Gastrocnemius medialis (tissue), 4 donors: ENCODE results near the gene C2CD4C. TPM values are rescaled to one million over a fixed set of nuclear protein-coding genes. Genes with fewer than 3 reads are reported as not detected.
"Not testable (repeated sequence)": the region's sequence is repeated elsewhere in the genome, so short reads cannot be mapped to it uniquely, and the experiment has no call there.

Experiments used
- ATAC-seq, 2 donors: fragments of 150-250 bp; one replicate each; pipeline ENCODE4 v1.9.1; 2016
- DNase-seq, 2 donors: peaks; one replicate each; pipeline ENCODE4 v3.0.0-alpha.2; 2019
- H3K27ac ChIP-seq, 4 donors: fragments of 200-600 bp; sonication (generic); 1 replicate in 1 of 4; 2 replicates in 3 of 4; pipeline ENCODE4 v1.5.1; 2016 to 2018; ENCODE audit warnings: mild to moderate bottlenecking in 2 of 4, moderate library complexity in 1 of 4
- H3K27me3 ChIP-seq, 3 donors: fragments of 200-600 bp; sonication (generic) in 2 of 3; 1 replicate in 1 of 3; 2 replicates in 2 of 3; pipeline versions ENCODE4 v1.5.1 to v1.6.0; 2016 to 2019; ENCODE audit warnings: mild to moderate bottlenecking in 1 of 3, moderate library complexity in 1 of 3
- H3K36me3 ChIP-seq, 2 donors: fragments of 200-600 bp; sonication (generic) in 1 of 2; one replicate each; pipeline ENCODE4 v1.5.1; 2017 to 2018
- H3K4me1 ChIP-seq, 2 donors: fragments of 200-600 bp; sonication (generic) in 1 of 2; one replicate each; pipeline ENCODE4 v1.5.1; 2016 to 2017; ENCODE audit warnings: mild to moderate bottlenecking in 2 of 2
- H3K4me3 ChIP-seq, 4 donors: fragments of 200-600 bp; sonication (generic) in 3 of 4; 1 replicate in 1 of 4; 2 replicates in 3 of 4; pipeline ENCODE4 v1.5.1; 2016 to 2019; ENCODE audit warnings: mild to moderate bottlenecking in 2 of 4
- H3K9me3 ChIP-seq, 3 donors: fragments of 200-600 bp; sonication (generic) in 2 of 3; 1 replicate in 1 of 3; 2 replicates in 2 of 3; pipeline ENCODE4 v1.5.1; 2016 to 2019
- CTCF ChIP-seq, 5 experiments: fragments of 450-650 bp in 3 of 5; fragments of 200-600 bp in 2 of 5; sonication (generic) in 2 of 5; IDR thresholded peaks in 4 of 5; conservative IDR thresholded peaks in 1 of 5; 1 replicate in 4 of 5; 2 replicates in 1 of 5; pipeline ENCODE4 v1.5.1; 2016 to 2019; ENCODE audit warnings: antibody characterized with exemption in 5 of 5, mild to moderate bottlenecking in 3 of 5, moderate library complexity in 3 of 5
- POLR2A ChIP-seq, 2 donors: fragments of 450-650 bp; IDR thresholded peaks; one replicate each; pipeline ENCODE4 v1.6.1; 2017; ENCODE audit warnings: antibody characterized with exemption in 2 of 2, mild to moderate bottlenecking in 2 of 2, moderate library complexity in 2 of 2
- in situ Hi-C, 4 donors: fragments of 200-750 bp; cut with MboI; loops; one replicate each; pipeline versions ENCODE4 v1.15.0 to v1.8.0; 2017; ENCODE audit warnings: low sequenced_read_pairs in 4 of 4
- intact Hi-C: fragments of 100-400 bp; cut with DNase I; formaldehyde crosslinking; loops from one replicate; pipeline ENCODE4 v1.15.1; 2023; ENCODE audit warnings: low total_unique reads
- total RNA-seq, 4 donors: library from RNA; depleted of rRNA; stranded (reverse); fragments of >200 nt; gene quantifications; one replicate each; pipeline versions ENCODE4 v1.1.0 to v1.2.3, GENCODE V29; 2016

C2CD4C gene
- total RNA-seq, 4 donors from 2014 or later, result 0.15 to 0.78 (median 0.38) TPM

- Histone ChIP-seq H3K36me3 (no peaks in the 10 kb centered on the region), H3K9me3 (no peaks in the 10 kb centered on the region), H3K4me3 (no peak overlapping the region), H3K27me3 (no peaks in the 10 kb centered on the region), H3K27ac (no peak overlapping the region), H3K4me1 (peaks cover 0 to 3% of the 10 kb centered on the region in 2 donors)
- intact Hi-C loops (no loop called here), in situ Hi-C loops (no loop called here)
- no peak for DNase-seq
- TF ChIP-seq POLR2A (IDR thresholded peaks at IDR 0.05) (no peak), CTCF (IDR thresholded peaks at IDR 0.05 in 4 of 5, conservative IDR thresholded peaks at IDR 0.05 in 1 of 5) (no peak)
- ATAC-seq, result no peak
Observed at GRCh38 chr19:423691-424466, 14.9 kb upstream of the C2CD4C start.

- H3K9me3 ChIP-seq, in situ Hi-C loops, H3K4me1 ChIP-seq, ATAC-seq, DNase-seq, H3K4me3 ChIP-seq, intact Hi-C loops, H3K36me3 ChIP-seq, H3K27ac ChIP-seq, H3K27me3 ChIP-seq: not testable (repeated sequence)
Observed at GRCh38 chr19:422917-423226, 13.9 kb upstream of the C2CD4C start.

- Histone ChIP-seq H3K4me3 (no peak overlapping the region), H3K36me3 (no peaks in the 10 kb centered on the region), H3K9me3 (no peaks in the 10 kb centered on the region), H3K27me3 (no peaks in the 10 kb centered on the region), H3K4me1 (peaks cover 0 to 3% of the 10 kb centered on the region in 2 donors), H3K27ac (no peak overlapping the region)
- ATAC-seq (no peak), DNase-seq (no peak)
- no peak for TF ChIP-seq POLR2A (IDR thresholded peaks at IDR 0.05)
- no peak for TF ChIP-seq CTCF (IDR thresholded peaks at IDR 0.05 in 4 of 5, conservative IDR thresholded peaks at IDR 0.05 in 1 of 5)
- in situ Hi-C loops (no loop called here), intact Hi-C loops (no loop called here)
Observed at GRCh38 chr19:422213-422916, 13.4 kb upstream of the C2CD4C start.

GRCh38 chr19:419721-420515 is 11.0 kb upstream of the C2CD4C start:
- DNase-seq (no peak), ATAC-seq (no peak)
- H3K36me3 ChIP-seq, result no peaks in the 10 kb centered on the region

GRCh38 chr19:418761-419671 is 10.1 kb upstream of the C2CD4C start:
- peak in 1 of 2 donors; percentile 14 for ATAC-seq
- in situ Hi-C loops, result no loop called here
- no peaks in the 10 kb centered on the region for H3K36me3 ChIP-seq

More at GRCh38 chr19:419721-420515, 11.0 kb upstream of the C2CD4C start:
- peaks cover 0 to 3% of the 10 kb centered on the region in 2 donors for H3K4me1 ChIP-seq
- H3K27ac ChIP-seq, result no peak overlapping the region
- no peak for TF ChIP-seq POLR2A (IDR thresholded peaks at IDR 0.05)
- H3K9me3 ChIP-seq, result no peaks in the 10 kb centered on the region
- H3K27me3 ChIP-seq, result no peaks in the 10 kb centered on the region
- H3K4me3 ChIP-seq, result no peak overlapping the region
- in situ Hi-C loops, result no loop called here
- intact Hi-C loops, result no loop called here

More at GRCh38 chr19:418761-419671, 10.1 kb upstream of the C2CD4C start:
- Histone ChIP-seq H3K4me1 (peaks cover 0 to 3% of the 10 kb centered on the region in 2 donors), H3K27ac (no peak overlapping the region), H3K27me3 (peaks cover 0 to 3% (median 0%) of the 10 kb centered on the region in 3 donors), H3K9me3 (no peaks in the 10 kb centered on the region), H3K4me3 (no peak overlapping the region)
- no peak for DNase-seq
- TF ChIP-seq POLR2A (IDR thresholded peaks at IDR 0.05) (no peak), CTCF (IDR thresholded peaks at IDR 0.05 in 4 of 5, conservative IDR thresholded peaks at IDR 0.05 in 1 of 5) (no peak)
- intact Hi-C loops, result no loop called here
